GM12864 (cell line): ENCODE measurements around the gene CRYBG3.

Source experiments
- DNase-seq: peaks from one replicate; pipeline ENCODE4 v3.0.0-alpha.2; 2011; ENCODE audit warnings: low read depth
- H3K4me3 ChIP-seq: 2 replicates; pipeline ENCODE4 v1.5.1; 2011; ENCODE audit warnings: mild to moderate bottlenecking, low read depth, low read length, control low read depth
- TF ChIP-seq, protein P1 (sequence below): IDR thresholded peaks from 2 replicates; pipeline ENCODE4 v1.5.1; 2011; ENCODE audit warnings: low read depth, mild to moderate bottlenecking, moderate library complexity, low read length, control low read depth, inconsistent platforms; ENCODE audit errors: missing control alignments

CRYBG3 gene

DNA sequence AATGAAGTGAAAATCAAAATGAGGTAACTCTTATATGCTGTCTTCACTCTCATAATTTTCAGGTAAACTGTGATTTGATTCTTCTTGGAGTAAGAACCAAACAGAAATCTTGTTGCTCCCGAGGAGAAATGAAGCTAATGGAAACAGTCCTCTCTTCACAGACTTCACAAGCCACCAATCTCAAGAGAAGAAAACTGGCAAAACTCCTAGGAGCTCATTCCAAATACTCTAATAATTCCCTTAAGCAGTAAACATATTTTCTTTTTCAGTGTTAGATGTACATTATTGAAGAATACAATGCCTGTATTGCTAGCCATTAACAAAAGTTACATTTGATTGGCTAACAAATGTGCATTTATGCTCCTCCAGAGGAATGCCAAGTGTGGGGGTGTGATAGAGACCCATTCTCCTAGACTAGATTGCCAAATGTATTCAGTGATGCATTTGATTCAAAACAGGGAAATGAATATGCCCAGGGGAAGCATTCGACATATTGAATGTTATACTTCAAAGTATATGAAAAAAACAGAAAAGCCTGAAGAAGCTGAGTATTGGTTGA is 162.2 kb downstream of the CRYBG3 start:
- DNase-seq = no peak
- H3K4me3 ChIP-seq = no peak overlapping the region
- TF ChIP-seq, protein P1, sequence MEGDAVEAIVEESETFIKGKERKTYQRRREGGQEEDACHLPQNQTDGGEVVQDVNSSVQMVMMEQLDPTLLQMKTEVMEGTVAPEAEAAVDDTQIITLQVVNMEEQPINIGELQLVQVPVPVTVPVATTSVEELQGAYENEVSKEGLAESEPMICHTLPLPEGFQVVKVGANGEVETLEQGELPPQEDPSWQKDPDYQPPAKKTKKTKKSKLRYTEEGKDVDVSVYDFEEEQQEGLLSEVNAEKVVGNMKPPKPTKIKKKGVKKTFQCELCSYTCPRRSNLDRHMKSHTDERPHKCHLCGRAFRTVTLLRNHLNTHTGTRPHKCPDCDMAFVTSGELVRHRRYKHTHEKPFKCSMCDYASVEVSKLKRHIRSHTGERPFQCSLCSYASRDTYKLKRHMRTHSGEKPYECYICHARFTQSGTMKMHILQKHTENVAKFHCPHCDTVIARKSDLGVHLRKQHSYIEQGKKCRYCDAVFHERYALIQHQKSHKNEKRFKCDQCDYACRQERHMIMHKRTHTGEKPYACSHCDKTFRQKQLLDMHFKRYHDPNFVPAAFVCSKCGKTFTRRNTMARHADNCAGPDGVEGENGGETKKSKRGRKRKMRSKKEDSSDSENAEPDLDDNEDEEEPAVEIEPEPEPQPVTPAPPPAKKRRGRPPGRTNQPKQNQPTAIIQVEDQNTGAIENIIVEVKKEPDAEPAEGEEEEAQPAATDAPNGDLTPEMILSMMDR = no peak

DNA sequence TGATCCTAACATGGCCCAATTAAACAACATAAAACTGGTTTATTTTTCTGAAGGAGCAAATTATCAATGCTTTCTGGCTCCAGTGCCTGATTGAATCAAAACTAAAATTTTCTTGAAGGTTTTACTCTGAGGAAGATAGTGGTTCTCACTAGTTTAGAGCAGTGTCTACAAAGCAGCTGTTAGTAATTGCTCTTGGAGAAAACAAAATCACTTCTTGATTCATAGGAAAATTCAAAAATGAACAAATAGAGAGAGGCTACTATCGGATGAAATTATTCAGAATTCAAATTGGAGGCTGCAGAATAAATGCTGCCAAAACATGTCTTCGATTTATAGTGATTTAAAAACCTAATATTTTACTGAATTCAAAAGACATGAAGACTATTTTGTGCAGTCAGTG is 165.5 kb downstream of the CRYBG3 start:
- DNase-seq = no peak
- TF ChIP-seq, protein P1 = no peak
- H3K4me3 ChIP-seq = no peak overlapping the region

DNA sequence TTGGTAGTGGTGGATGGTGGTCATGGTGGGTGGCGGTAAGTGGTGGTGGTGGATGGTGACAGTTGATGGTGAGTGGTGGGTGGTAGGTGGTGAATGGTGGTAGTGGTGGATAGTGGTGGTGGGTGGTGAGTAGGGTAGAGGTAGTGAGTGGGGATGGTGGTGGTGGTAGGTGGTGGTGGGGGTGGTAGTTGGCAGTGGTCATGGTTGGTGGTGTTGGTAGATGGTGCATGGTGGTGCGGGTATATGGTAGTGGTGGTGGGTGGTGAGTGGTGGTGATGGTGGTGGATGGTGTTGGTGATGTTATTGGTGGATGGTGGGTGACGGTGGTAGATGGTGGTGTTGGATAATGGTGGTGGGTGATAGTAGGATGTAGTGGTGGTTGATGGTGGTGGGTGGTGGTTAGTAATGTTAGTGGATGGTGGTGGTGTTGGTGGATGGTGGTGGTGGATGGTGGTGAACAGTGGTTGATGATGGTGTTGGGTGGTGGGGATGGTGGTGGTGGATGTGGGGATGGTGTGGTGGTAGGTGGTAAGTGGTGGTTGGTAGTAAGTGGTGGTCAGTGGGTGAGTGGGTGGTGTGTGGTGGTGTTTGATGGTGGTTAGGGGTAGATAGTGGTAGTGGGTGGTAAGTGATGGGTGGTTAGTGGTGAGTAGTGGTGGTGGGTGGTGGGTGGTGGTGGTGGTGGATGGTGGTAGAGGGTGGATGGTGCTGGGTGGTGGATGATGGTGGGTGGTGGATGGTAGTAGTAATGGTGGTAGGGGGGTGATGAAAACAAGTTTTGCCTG is 167.2 kb downstream of the CRYBG3 start:
- H3K4me3 ChIP-seq = no peak overlapping the region
- no peak for DNase-seq
- TF ChIP-seq, protein P1 = no peak

DNA sequence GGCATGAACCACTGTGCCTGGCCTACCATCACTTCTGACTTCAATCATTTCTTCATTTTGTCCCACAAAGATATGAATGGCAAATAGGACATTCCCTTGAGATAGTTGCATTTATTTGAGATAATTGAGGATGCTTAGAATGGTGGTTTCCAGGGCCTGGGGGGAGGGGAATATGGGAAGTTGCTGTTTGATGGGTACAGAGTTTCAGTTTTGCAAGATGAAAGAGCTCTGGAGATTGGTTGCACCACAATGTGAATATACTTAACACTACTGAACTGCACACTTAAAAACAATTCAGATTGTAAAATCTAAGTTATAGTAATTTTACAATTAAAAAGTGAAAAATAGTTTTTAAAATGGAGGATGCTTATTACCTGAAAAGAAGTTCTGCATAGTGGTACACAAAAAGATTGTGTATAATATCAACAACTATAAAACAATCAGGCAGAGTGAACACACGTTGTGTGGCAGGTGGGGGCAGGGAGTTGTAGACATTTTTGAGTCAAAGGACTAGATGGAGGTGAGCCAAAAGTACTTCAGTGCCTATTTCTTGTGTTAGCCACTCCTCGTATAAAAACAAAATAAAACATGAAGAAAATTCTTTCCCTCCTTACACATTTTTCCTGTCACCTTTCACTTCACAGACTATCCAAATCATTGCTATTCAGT is 168.9 kb downstream of the CRYBG3 start:
- no peak overlapping the region for H3K4me3 ChIP-seq
- TF ChIP-seq, protein P1 = no peak
- DNase-seq = no peak

DNA sequence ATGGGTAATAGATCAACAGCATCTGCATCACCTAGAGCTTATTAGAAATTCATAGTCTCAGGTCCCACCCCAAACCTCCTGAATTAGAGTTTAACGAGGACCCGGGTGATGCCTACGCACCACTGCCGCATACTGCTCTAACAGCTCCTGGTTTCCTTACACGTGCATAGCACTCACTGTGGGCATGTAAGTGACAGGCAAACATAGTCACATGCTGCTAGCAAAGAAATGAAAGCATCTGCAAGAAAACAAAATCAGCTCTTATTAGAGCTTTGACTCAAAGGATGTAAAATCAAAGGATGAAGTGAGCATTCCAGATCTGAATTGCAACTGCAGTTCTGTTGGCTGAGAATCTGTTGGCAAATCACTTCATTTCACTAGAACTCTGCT is 169.5 kb downstream of the CRYBG3 start:
- no peak for DNase-seq
- no peak overlapping the region for H3K4me3 ChIP-seq
- TF ChIP-seq, protein P1 = no peak

DNA sequence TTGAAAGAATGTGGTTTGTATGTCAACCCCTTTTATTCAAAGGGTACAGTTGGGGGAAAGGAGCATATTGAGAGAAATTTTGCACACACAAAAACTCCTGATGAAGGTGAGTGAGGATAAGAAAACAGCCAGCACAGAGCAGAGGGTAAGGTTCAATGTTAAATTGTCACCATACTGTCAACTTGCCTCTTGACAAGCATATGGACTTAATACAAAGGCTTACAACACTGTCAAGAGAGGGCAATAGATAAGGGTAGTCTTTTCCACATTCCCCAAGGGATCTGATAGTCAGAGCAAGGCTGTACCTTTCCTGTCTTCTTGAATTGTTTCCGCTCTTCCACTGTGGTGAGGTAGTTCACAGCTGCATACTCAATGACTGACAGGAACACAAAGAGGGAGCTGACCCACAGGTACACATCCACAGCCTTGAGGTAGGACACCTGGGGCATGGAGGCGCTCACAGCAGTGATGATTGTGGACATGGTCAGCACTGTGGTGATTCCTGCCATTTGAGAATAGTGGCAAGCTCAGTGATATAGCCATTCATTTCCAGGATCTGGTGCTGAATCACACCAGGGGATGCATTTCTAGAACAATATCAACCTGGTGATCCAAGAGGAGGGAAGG is 170.8 kb downstream of the CRYBG3 start:
- TF ChIP-seq, protein P1 = no peak
- DNase-seq = no peak
- no peak overlapping the region for H3K4me3 ChIP-seq
